Panc1 (cell line): ENCODE data around the gene GAL3ST2.

ENCODE experiments used
- TF ChIP-seq, protein P1 (sequence below): fragments of 450-650 bp; IDR thresholded peaks from 2 replicates; pipeline ENCODE4 v1.5.1; 2017; ENCODE audit warnings: mild to moderate bottlenecking
- TF ChIP-seq, protein P2 (sequence below), 2 experiments: IDR thresholded peaks; 2 replicates each; pipeline ENCODE4 v1.6.1; 2011 to 2012; ENCODE audit warnings: low read depth in 2 of 2, control low read depth in 1 of 2, low read length in 1 of 2, mild to moderate bottlenecking in 1 of 2, moderate library complexity in 1 of 2; ENCODE audit not compliant: insufficient read depth in 1 of 2

GRCh38 chr2:241739651-241740050 lies 37.0 kb upstream of the GAL3ST2 start:
- TF ChIP-seq, protein P1, sequence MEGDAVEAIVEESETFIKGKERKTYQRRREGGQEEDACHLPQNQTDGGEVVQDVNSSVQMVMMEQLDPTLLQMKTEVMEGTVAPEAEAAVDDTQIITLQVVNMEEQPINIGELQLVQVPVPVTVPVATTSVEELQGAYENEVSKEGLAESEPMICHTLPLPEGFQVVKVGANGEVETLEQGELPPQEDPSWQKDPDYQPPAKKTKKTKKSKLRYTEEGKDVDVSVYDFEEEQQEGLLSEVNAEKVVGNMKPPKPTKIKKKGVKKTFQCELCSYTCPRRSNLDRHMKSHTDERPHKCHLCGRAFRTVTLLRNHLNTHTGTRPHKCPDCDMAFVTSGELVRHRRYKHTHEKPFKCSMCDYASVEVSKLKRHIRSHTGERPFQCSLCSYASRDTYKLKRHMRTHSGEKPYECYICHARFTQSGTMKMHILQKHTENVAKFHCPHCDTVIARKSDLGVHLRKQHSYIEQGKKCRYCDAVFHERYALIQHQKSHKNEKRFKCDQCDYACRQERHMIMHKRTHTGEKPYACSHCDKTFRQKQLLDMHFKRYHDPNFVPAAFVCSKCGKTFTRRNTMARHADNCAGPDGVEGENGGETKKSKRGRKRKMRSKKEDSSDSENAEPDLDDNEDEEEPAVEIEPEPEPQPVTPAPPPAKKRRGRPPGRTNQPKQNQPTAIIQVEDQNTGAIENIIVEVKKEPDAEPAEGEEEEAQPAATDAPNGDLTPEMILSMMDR, result no peak
- TF ChIP-seq, protein P2, sequence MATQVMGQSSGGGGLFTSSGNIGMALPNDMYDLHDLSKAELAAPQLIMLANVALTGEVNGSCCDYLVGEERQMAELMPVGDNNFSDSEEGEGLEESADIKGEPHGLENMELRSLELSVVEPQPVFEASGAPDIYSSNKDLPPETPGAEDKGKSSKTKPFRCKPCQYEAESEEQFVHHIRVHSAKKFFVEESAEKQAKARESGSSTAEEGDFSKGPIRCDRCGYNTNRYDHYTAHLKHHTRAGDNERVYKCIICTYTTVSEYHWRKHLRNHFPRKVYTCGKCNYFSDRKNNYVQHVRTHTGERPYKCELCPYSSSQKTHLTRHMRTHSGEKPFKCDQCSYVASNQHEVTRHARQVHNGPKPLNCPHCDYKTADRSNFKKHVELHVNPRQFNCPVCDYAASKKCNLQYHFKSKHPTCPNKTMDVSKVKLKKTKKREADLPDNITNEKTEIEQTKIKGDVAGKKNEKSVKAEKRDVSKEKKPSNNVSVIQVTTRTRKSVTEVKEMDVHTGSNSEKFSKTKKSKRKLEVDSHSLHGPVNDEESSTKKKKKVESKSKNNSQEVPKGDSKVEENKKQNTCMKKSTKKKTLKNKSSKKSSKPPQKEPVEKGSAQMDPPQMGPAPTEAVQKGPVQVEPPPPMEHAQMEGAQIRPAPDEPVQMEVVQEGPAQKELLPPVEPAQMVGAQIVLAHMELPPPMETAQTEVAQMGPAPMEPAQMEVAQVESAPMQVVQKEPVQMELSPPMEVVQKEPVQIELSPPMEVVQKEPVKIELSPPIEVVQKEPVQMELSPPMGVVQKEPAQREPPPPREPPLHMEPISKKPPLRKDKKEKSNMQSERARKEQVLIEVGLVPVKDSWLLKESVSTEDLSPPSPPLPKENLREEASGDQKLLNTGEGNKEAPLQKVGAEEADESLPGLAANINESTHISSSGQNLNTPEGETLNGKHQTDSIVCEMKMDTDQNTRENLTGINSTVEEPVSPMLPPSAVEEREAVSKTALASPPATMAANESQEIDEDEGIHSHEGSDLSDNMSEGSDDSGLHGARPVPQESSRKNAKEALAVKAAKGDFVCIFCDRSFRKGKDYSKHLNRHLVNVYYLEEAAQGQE (IDR thresholded peaks at IDR 0.05; ENCODE audit: insufficient read depth in 1 of 2, low read depth in 2 of 2, low read length in 1 of 2), result no peak
